Small intestine (tissue), 7 donors: ENCODE measurements around the gene TPX2. TPM values are rescaled to one million over a fixed set of nuclear protein-coding genes. Genes with fewer than 3 reads are reported as not detected.
A peak's percentile ranks its signal among the peaks of the same experiment; 100 is the strongest.

ENCODE experiments used
- DNase-seq, 2 donors: peaks; one replicate each; pipeline versions ENCODE4 v3.0.0 to v3.0.0-alpha.2; 2013
- FAIRE-seq: peaks from 2 replicates; lab custom pipeline; 2012; peaks lifted over from hg19 to GRCh38; lab: Jason Lieb, UNC
- H3K27ac ChIP-seq, 3 donors: one replicate each; pipeline ENCODE4 v1.5.1; 2013; ENCODE audit warnings: low read length in 2 of 3, mild to moderate bottlenecking in 2 of 3, control low read depth in 1 of 3, inconsistent platforms in 1 of 3, low read depth in 1 of 3, moderate library complexity in 1 of 3
- H3K27me3 ChIP-seq, 3 donors: one replicate each; pipeline ENCODE4 v1.6.1; 2013; ENCODE audit warnings: low read length in 3 of 3, inconsistent platforms in 1 of 3; ENCODE audit not compliant: control insufficient read depth in 3 of 3, insufficient read depth in 3 of 3
- H3K36me3 ChIP-seq, 3 donors: one replicate each; pipeline ENCODE4 v1.6.1; 2013; ENCODE audit warnings: low read length in 3 of 3, inconsistent platforms in 1 of 3, low read depth in 1 of 3, mild to moderate bottlenecking in 1 of 3, moderate library complexity in 1 of 3; ENCODE audit not compliant: control insufficient read depth in 3 of 3, insufficient read depth in 2 of 3
- H3K4me1 ChIP-seq, 3 donors: one replicate each; pipeline ENCODE4 v1.6.1; 2013; ENCODE audit warnings: low read length in 2 of 3, inconsistent platforms in 1 of 3, low read depth in 1 of 3, mild to moderate bottlenecking in 1 of 3, moderate library complexity in 1 of 3; ENCODE audit not compliant: control insufficient read depth in 3 of 3, insufficient read depth in 2 of 3
- H3K4me3 ChIP-seq, 3 donors: one replicate each; pipeline ENCODE4 v1.5.1; 2013; ENCODE audit warnings: low read length in 3 of 3, control low read depth in 1 of 3, inconsistent platforms in 1 of 3, low read depth in 1 of 3, mild to moderate bottlenecking in 1 of 3, moderate library complexity in 1 of 3
- H3K9me3 ChIP-seq, 2 donors: one replicate each; pipeline ENCODE4 v1.6.1; 2013; ENCODE audit warnings: low read depth in 1 of 2, low read length in 1 of 2; ENCODE audit not compliant: control insufficient read depth in 2 of 2, insufficient read depth in 1 of 2
- WGBS, 3 donors: extraction: QIAGEN DNeasy Blood & Tissue Kit; methylation state at CpG; one replicate each; pipeline ENCODE4 v1.1.7; 2013; 5-methylcytosine and 5-hydroxymethylcytosine counted together
- polyA plus RNA-seq, 4 donors: library from polyadenylated mRNA; stranded (reverse) in 3 of 4; unstranded in 1 of 4; fragments of 200-250 nt in 3 of 4; fragments of 120-200 nt in 1 of 4; gene quantifications; one replicate each; pipeline versions ENCODE4 v1.2.1 to v1.2.3, GENCODE V29; 2013
- donor health status: healthy with polysubstance abuse.
- donor health status: control.
- donor health status: control.
- donor health status: Bipolar disorder and iron deficiency.
- donor health status: healthy.

Gene TPX2
- polyA plus RNA-seq, 4 donors = 0.81 to 27.8 (median 12.1) TPM

DNA sequence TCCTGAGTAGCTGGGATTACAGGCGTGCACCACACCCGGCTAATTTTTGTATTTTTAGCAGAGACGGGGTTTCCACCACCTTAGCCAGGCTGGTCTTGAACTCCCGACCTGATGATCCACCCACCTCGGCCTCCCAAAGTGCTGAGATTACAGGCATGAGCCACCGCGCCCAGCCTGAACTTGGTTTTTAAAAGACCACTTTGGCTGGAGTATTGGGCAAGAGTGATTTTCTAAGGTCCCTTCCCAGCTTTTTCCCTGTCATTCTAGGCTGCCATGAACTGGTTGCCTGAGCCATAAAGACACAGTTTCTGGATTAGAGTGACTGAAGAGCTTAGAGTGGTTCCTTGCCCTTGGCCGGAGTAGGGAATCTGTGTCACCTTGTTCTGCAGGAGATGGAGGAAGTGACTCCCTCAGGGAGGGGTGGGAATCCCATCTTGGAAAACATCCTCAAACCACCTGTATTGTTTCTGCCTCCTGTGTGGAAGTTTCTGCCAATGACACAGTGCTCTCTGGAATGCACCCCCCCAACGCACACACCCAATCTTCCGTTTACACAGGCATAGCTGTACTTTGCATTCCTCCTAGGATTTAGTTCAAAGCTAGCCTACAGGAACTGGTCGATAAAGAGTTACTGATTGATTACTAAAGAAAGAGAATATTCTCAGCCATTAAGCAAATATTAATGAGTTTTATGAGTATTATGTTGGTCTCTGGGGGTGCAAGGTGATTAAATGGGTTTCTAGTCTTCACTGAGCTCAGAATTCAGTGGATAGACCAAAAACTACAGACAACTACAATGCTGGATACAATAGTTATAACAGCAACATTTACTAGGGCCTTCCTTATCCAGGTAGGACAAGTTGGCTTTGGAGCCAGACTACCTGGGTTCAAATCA, 34.6 kb upstream of the TPX2 start:
- Histone ChIP-seq H3K27ac (peak overlapping the region; percentile 87 to 89 (median 87)), H3K4me3 (no peak overlapping the region), H3K36me3 (peaks cover 0 to 54% (median 8%) of the 10 kb centered on the region in 3 donors), H3K27me3 (no peaks in the 10 kb centered on the region), H3K9me3 (no peaks in the 10 kb centered on the region), H3K4me1 (peaks cover 29 to 51% (median 32%) of the 10 kb centered on the region in 3 donors)
- 18 to 58% (median 37%) methylated on average over 11 of the region's 11 CpGs for WGBS, 3 donors
- FAIRE-seq = no peak
- peak; percentile 96 to 97 for DNase-seq

DNA sequence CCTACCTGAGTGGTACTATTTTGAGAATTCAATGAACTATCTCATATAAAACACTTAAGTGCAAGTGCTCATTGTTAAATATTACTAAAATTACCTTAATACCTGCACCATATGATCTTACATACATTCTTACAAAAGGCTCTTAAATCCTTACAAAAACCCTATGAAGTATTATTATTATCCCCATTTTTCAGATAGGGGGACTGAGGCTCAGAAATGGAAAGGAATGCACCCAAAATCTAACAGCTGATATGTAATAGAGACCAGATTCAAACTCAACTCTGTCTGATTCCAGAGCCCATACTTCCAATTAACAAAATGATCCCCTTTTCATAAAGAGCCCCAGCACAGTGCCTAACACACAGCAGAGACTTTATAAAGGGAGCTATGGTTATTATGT, 33.9 kb upstream of the TPX2 start:
- no peak overlapping the region for H3K4me3 ChIP-seq
- H3K27me3 ChIP-seq = no peaks in the 10 kb centered on the region
- no peaks in the 10 kb centered on the region for H3K9me3 ChIP-seq
- DNase-seq (no peak), FAIRE-seq (no peak)
- H3K36me3 ChIP-seq = peaks cover 0 to 53% (median 6%) of the 10 kb centered on the region in 3 donors
- peak overlapping the region; percentile 87 to 89 (median 87) for H3K27ac ChIP-seq
- H3K4me1 ChIP-seq = peaks cover 26 to 45% (median 30%) of the 10 kb centered on the region in 3 donors

DNA sequence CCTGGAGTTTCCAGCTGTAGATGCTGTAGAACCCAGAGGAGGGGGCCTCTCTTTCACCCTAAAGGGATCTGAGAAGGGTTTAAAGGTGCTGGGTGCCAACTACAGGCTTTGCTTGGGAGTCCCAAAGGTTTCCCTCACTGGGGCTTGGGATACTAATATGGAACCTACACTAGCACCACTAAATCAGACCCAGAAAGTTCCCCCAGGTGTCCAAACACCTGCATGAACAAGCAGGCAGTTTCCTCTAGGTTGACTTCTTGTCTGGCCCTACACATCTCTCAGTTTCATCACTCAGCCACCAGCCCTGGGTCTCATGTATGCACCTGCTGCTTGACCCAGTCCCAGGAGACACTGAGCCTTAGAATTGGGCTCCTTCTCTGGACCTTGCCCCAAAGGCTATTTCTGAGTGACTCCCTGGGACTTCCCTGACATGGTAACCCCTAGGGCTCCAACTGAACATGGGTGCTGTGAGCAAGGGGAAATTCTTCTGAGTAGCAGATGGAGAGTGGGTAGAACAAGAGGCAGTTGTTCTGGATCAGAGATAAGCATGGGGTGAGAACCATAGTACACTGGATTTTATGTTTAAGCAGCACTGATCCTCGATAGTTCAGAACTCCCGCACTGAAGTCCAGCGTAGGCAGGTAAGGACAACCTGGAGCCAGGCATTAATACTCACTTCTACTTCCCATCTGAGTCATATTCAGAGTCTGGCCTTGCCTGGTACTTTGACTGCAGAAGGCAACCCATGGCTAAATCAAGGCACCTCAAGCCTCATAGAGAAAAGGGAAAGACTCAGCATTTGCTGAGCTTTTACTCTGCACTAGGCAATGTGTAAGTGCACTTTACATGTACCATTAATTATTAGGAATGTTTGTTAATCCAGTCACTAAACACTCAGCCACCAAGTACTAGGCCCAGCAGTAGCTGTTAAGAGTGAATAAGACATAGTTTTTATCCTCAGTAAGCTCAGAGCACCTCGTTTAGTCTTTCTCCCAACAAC, 33.2 kb upstream of the TPX2 start:
- peak overlapping the region; percentile 77 to 89 (median 86) for H3K27ac ChIP-seq
- DNase-seq (peak; percentile 41 to 73), FAIRE-seq (no peak)
- H3K4me3 ChIP-seq = no peak overlapping the region
- WGBS, 3 donors = 22 to 64% (median 23%) methylated on average over 4 of the region's 4 CpGs
- peaks cover 0 to 54% (median 7%) of the 10 kb centered on the region in 3 donors for H3K36me3 ChIP-seq
- H3K9me3 ChIP-seq = no peaks in the 10 kb centered on the region
- H3K4me1 ChIP-seq = peaks cover 25 to 44% (median 29%) of the 10 kb centered on the region in 3 donors
- H3K27me3 ChIP-seq = no peaks in the 10 kb centered on the region

DNA sequence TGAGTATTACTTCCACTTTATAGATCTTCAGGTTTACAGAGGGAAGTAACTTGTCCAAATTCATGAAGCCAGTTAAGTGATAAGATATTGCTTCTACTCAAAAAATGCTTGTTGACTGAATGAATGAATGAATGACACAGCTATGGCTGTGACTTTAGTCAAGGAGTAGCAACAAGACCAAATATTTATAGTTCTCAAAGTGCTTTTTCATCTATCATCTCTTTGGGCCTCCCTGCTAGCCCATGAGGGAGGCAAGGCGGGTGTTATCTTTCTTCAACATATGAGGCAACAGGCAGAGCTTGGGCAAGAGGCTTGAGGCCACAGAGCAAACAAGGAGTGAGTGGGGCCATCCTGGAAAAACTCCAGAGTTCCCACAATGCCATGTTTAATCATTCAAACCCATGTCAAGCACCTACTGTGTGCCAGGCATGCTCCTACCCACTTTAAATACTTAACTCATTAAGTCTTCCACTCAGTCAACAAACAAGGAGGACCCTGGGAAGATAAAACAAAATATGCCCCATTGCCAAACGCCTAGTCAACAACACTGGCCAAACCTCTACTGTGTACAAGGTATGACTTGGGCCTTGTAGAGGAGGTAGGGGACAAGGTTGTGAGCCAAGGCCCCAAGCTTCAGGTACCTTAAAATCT, 32.4 kb upstream of the TPX2 start:
- DNase-seq (peak in 1 of 2 donors; percentile 69), FAIRE-seq (no peak)
- H3K4me1 ChIP-seq = peaks cover 26 to 44% (median 30%) of the 10 kb centered on the region in 3 donors
- WGBS, 3 donors = 74 to 85% (median 78%) methylated on average over 2 of the region's 2 CpGs
- H3K27me3 ChIP-seq = no peaks in the 10 kb centered on the region
- no peak overlapping the region for H3K4me3 ChIP-seq
- H3K9me3 ChIP-seq = no peaks in the 10 kb centered on the region
- peaks cover 0 to 51% (median 7%) of the 10 kb centered on the region in 3 donors for H3K36me3 ChIP-seq
- peak overlapping the region; percentile 77 to 89 (median 86) for H3K27ac ChIP-seq

DNA sequence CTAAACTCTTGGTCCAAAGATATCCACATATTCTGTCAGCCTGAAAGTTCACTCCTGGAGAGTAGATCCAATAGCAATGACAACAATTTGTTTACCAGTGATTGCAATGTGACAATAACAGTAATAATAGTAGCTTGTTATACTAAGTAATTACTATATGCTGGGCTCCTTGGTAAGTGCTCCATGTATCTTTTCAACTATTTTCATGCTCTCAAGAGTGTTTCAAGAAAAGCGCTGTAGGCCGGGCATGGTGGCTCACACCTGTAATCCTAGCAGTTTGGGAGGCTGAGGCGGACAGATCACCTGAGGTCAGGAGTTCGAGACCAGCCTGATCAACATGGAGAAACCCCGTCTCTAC, 31.9 kb upstream of the TPX2 start:
- DNase-seq (no peak), FAIRE-seq (no peak)
- WGBS, 3 donors = 79 to 92% (median 86%) methylated on average over 5 of the region's 5 CpGs
- Histone ChIP-seq H3K27ac (peak overlapping the region in 2 of 3 donors; percentile 86 to 89), H3K4me3 (no peak overlapping the region), H3K27me3 (no peaks in the 10 kb centered on the region), H3K4me1 (peaks cover 30 to 49% (median 31%) of the 10 kb centered on the region in 3 donors), H3K36me3 (peaks cover 0 to 48% (median 7%) of the 10 kb centered on the region in 3 donors), H3K9me3 (no peaks in the 10 kb centered on the region)

DNA sequence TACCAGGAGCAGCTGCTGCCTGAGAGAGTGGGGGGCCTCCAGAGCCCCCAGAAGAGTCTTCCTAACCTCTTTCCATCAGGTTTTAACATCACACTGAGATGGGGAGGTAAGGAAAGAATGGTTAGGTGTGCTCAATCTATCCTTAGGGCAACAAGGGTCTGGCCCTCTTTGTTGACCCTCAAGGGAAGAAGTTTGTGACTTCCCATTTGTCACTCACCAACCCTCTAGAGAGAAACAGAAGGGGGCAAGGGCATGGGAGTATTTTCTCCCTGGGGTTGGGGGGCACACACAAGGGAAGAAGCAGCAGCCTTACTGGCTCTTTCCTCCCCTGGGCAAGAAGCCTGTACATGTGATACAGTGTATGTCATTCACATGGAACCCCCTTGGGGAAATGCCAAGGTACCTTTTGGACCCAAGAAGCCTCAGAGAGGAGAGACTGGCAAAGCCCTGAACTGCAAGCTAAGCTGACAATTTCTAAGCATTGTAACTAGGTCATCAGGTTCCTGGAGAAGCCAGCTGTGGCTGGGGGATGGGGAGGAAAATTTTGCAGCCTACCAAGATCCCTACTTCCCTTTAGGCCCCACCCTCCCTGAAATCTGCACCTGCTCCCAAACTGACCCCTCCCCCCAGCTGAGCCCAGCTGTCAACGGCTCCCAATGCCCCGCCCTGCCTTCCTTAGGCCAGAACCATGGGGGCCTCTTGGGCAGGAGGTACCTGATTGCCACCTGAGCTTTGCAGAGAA, 30.9 kb upstream of the TPX2 start:
- Histone ChIP-seq H3K36me3 (peaks cover 0 to 50% (median 7%) of the 10 kb centered on the region in 3 donors), H3K4me3 (no peak overlapping the region), H3K27me3 (no peaks in the 10 kb centered on the region), H3K27ac (peak overlapping the region; percentile 56 to 82 (median 79)), H3K4me1 (peaks cover 33 to 58% (median 36%) of the 10 kb centered on the region in 3 donors), H3K9me3 (no peaks in the 10 kb centered on the region)
- WGBS, 3 donors = 5 to 30% (median 14%) methylated on average over 2 of the region's 2 CpGs
- peak; percentile 65 to 79 for DNase-seq
- no peak for FAIRE-seq

DNA sequence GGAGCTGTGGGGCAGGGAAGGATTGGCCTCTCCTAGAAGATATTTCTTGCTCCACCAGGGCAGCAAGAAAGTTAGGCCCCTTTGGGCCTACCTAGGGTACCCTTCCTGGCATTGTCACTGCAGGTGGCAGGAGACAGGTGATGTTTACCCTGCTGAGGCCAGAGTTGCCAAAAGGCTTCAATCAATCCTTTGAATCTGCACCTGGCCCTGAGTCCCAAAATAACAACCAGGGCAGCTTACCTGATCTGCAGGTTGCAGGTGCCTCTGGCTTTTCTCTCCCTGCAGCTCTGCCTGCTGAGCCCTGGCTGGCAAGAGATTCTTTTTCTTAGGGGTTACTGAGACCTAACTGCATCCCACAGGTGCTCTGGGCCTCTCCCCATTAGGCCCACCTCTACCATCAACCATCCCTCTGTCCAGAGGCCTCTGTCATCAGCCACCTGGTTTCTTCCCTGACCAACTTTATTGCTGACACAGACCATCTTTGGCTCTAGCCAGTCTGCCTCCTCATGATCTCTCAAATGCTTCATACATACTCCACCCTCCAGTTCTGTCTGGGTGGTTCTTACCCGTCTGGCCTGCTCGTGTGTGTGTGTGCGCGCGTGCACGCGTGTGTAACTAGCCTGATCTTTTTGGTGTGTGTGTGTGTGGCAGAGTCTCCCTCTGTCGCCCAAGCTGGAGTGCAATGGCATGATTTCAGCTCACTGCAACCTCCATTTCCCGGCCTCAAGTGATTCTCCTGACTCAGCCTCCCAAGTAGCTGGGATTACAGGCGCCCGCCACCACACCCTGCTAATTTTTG, 30.2 kb upstream of the TPX2 start:
- Histone ChIP-seq H3K27me3 (no peaks in the 10 kb centered on the region), H3K36me3 (peaks cover 0 to 54% (median 7%) of the 10 kb centered on the region in 3 donors), H3K27ac (peak overlapping the region; percentile 56 to 82 (median 79)), H3K4me1 (peaks cover 38 to 60% (median 39%) of the 10 kb centered on the region in 3 donors), H3K4me3 (no peak overlapping the region), H3K9me3 (no peaks in the 10 kb centered on the region)
- WGBS, 3 donors = 48 to 84% (median 50%) methylated on average over 11 of the region's 11 CpGs
- FAIRE-seq = no peak
- DNase-seq = peak in 1 of 2 donors; percentile 21
